HG03457 (cell line): ENCODE measurements around the gene FOXJ1.

Source experiments
- ATAC-seq: cut with Tn5 transposase; IDR thresholded peaks from one replicate; pipeline ENCODE4 v1.9.1; 2021; ENCODE audit warnings: moderate number of reproducible peaks; ENCODE audit not compliant: unreplicated experiment

The FOXJ1 gene

DNA sequence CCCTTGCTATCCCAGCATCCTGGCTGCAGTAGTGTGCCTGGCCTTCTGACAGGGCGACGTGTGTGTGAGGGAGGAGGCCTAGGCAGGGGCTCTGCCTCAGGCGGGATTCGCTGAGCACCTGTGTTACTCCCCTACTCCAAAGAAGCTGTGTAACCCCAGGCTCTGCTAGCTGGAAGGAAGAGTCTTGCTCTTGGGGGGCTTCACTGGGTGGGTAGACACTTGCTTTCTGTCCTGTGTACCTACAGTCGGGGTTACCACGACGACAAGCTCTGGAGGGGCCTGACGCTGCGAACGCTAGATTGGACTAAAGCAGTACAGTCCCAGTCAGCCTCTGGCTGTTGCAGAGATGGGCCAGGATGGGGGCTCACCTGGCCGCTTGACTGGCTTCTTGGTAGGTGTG lies 47.0 kb downstream of the FOXJ1 start:
- ATAC-seq: no peak

DNA sequence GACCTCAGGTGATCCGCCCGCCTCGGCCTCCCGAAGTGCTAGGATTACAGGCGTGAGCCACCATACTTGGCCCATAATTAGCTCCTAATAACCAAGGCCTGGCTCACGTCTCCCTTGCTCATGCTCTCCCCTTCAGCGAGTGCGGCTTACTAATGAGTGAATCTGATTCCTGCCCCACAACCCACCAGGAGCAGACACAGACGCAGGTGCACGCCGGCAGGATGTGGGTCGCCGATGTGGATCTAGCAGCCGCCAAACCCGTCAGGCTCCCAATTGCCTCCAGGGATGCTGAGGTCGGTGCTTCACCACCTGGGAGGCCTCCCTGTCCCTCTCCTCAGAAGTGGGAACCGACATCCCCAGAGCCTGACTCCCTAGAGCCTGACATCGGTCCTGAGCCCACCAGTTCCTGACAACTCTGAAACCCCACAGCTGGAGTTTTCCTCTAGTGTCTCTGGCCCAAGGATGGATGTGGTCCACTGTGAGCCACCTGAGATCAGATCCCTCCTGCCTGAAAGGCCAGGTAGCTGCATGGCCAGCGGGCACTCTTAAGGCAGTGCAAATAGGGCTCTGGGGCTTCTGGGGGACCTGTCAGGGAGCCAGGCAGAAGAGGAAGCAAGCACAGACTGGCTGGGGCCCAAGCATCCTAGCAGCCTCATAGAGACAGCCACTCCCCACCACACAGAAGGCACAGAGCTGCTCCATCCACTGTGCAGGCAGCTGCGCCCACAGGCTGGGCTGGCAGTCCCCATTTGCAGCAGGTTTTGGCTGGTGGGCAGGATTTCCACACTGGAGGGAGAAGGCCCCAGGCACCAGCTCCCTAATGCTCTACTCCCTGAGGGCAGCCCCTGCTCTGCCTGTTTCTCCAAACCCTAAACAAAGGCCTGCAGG lies 48.3 kb downstream of the FOXJ1 start:
- no peak for ATAC-seq

DNA sequence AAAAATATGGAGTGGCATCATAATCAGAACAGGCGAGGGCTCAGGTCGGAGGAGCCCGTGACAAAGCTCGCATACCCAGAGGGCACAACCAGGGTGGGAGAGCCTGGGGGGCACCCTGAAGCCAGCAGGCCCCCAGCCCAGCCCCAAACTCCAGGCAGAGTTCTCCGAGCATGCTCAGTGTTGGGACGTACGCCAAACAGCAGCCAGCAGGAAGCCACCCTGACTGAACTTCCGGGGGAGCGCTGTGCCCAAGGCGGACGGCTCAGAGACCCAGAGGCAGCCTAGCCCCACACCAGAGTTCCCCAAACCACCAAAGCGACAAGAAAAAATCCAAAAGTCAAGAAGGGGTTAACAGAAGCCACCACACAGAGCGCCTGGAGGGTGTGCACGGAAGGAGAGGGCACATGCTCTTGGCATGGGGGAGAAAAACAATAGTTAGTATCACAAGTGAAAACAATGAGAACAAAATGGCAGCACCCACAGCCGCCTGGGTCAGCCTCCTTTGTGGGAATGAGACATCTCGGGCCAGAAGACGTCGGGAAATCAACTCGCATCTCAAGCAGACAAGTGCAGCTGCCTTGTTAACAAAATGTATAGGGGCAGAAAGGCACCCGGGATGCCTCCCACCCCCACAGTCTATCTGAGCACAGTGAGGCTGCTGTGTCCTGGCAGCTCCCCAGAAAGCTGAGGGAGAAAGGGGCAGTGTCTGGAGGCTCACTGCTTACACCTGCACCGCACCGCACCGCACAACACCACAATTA lies 49.3 kb downstream of the FOXJ1 start:
- no peak for ATAC-seq

DNA sequence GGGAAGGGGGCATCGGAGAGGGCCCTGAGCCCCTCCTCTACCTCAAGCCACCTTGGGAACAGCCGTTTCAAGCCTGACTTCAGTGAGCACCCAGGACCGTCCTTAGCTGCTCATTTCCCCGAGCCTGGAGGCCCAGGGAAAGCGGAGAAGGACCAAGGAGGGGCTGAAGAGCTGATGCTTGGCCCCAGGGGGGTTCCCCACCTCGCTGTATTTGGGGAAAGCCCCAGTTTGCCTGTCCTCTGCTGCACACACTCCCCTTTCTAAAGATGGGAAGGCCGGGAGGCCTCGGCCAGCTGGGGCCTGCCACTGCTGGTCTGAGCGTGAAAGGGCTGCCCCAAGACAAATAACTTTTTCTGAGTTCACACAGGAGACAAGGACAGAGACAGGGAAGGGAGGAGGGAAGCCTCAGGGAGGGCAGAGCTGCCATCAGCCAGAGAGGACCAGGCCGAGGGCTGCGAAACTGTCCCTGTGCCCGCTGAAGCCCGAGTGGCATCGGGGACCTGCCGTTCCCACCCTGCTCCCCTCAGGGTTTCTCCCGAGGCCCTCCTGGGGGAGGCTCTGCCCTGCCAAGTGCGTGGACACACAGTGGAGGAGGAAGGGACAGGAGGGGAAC lies 50.4 kb downstream of the FOXJ1 start:
- ATAC-seq: no peak

DNA sequence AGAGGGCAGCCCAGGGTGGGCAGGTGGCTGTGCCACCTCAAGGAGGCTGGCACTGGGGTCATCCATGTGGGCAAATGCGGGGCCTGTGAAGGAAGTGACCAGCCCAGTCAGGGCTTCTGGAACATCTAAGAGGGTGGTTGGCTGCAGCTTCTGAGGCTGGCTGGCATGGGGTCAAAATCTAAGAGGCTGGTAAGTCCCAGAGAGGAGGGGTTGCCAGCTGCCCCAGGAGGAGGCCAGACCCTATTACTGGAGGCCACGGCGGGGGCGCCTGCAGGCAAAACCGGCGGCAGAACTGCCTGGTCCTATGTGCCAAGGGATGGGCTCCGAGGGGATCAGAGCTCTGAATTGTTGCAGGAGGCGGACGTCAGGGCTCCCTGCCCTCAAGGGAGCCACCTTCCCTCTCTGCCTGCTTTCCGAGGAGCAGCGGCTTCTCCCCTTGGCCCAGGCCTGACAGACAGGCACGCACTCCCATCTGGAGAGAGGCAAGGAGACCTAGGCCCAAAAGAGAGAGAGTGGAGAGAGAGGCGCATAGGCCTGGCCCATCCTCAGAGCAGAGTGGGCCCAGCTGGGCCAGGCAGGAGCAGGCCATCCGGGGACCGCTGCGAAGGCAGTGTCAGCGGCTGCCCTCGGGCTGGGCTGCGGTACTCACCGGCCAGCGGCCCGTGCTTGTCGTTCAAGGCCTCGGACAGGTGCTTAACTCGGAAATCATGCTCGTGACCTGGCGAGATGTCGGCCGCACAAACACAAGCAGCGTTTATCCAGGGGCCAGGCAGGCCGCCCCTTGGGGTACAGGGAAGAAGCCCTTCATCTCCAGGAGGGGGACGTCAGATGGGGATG lies 51.1 kb downstream of the FOXJ1 start:
- no peak for ATAC-seq

DNA sequence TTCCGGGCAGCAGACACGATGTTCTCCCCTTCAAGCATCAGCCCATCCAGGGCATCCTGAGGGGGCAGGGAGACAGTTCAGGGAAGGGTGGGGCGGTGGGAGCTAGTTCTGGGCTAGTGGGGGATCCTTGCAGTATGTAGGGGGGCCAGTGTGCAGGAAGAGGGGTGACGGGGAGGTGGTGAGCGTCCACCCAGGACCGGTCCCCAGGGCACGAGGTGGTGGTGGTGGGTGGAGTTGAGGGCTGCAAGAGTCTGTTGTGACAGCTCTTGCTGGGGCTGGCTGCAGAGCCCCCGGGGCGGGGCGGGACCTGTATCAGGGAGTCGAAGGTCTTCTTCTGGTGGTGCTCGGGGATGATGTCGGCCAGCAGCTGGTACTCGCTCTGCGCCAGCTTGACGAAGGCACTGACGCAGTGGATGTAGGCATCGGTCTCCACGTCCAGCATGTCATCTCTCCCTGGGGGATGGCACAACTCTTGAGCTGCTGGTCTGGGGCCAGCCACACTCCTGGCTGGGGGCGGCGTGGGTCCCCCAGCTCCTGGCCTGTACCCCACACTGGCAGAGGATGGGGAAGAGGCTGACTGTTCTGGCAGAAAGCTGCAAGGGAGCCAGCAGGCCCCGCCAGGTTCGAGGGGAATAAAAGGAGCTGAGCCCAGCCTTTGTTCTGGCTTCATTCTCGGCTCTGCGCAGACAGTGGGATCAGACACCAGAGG lies 52.0 kb downstream of the FOXJ1 start:
- no peak for ATAC-seq

DNA sequence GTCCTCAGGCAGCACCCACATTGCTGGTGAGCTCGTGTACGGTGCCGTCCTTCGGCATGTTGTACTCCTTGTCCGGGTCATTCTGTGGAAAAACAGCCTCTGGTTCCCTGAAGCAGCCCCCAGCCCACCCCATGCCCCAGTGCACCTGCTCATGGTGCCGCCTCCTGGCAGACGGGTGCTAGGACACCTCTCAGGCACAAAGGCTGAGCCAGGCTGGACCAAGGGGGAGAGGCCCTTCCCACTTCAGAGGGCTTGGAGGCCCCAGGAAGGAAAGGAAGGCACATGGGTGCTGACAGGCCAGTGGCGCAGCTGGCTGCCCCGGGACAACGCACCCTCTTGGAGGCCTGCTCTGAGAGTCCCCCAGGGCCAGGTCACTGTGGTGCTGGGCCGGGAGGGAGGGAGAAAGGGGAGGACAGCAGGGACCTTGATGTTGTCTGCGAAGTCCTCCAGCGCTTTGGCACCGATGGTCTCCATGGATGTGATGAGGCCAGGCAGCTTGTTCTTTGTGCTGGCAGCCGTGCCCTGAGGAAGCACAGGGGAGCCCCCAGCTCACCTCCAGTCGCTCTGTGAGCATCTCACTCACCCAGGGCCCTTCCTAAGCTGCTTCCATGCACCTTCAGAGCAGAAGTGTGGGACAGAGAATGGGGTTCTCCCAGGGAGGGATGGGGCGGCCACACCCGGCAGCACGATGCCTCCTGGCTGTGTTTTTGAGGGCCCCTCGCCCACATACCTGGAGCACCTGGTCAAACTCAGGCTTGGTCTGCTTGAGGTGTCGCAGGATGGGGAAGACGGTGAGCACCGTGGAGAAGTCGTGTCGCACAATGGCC lies 52.8 kb downstream of the FOXJ1 start:
- no peak for ATAC-seq

DNA sequence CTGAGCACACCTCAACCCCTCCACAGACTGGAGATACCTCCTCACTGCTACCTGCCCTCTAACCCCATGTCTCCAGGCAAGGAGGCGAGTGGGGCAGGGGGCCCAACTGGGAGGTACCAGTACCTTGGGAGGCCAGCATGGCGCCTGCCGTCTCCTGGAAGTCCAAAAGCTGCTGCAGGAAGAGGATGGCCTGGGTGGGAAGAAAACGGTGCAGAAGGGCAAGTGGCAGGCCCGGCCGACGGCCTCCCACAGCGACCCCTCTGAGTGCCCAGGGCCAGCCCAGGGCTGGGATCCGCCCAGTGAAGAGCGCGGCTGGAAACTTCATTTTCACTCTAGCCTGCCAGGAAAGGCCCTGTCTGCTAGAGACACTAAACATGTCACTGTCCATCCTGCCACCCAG lies 53.5 kb downstream of the FOXJ1 start:
- no peak for ATAC-seq

DNA sequence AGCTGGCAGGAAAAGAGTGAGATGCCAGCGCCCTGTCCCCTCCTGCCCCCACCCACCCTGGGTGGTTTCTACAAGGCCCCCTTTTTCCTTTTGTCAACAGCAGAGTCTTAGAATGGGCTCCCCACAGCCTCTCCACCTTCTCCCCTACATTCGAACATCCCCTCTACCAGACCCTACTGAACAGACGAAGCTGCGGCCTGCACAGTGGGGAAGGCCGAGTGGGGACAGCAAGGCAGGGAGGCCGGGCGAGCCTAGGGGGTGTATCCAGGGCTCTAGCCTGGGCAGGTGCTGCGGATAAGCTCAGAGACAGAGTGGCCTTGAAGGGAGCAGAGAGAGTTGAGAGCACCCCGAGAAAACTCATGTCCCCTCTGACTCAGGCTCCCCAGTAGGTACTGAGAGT lies 54.7 kb downstream of the FOXJ1 start:
- no peak for ATAC-seq
